Subcutaneous abdominal adipose tissue (tissue), 5 donors: ENCODE data around the gene CDC42EP3.

ENCODE experiments used
- H3K27ac ChIP-seq: one replicate; pipeline ENCODE4 v1.7.0; 2013; ENCODE audit warnings: low read depth, mild to moderate bottlenecking, inconsistent platforms, low read length, moderate library complexity
- H3K27me3 ChIP-seq, 5 donors: one replicate each; pipeline ENCODE4 v1.7.0; 2013; ENCODE audit warnings: low read length in 5 of 5, inconsistent platforms in 1 of 5; ENCODE audit not compliant: control insufficient read depth in 5 of 5, insufficient read depth in 4 of 5
- H3K36me3 ChIP-seq, 5 donors: one replicate each; pipeline ENCODE4 v1.7.0; 2013; ENCODE audit warnings: low read length in 5 of 5; ENCODE audit not compliant: control insufficient read depth in 5 of 5, insufficient read depth in 5 of 5
- H3K4me1 ChIP-seq, 5 donors: one replicate each; pipeline ENCODE4 v1.7.0; 2013; ENCODE audit warnings: low read length in 5 of 5, mild to moderate bottlenecking in 3 of 5, moderate library complexity in 1 of 5; ENCODE audit not compliant: control insufficient read depth in 5 of 5, insufficient read depth in 5 of 5
- H3K4me3 ChIP-seq, 5 donors: one replicate each; pipeline ENCODE4 v1.7.0; 2013; ENCODE audit warnings: low read length in 5 of 5, low read depth in 1 of 5
- H3K9ac ChIP-seq, 5 donors: one replicate each; pipeline ENCODE4 v1.7.0; 2013; ENCODE audit warnings: low read length in 5 of 5, mild to moderate bottlenecking in 4 of 5, moderate library complexity in 3 of 5
- H3K9me3 ChIP-seq, 5 donors: one replicate each; pipeline ENCODE4 v1.7.0; 2013; ENCODE audit warnings: low read length in 5 of 5; ENCODE audit not compliant: control insufficient read depth in 5 of 5
- donor health status: healthy.
- donor health status: healthy.
- donor health status: healthy.
- donor health status: healthy.
- donor health status: healthy.

Gene CDC42EP3

DNA sequence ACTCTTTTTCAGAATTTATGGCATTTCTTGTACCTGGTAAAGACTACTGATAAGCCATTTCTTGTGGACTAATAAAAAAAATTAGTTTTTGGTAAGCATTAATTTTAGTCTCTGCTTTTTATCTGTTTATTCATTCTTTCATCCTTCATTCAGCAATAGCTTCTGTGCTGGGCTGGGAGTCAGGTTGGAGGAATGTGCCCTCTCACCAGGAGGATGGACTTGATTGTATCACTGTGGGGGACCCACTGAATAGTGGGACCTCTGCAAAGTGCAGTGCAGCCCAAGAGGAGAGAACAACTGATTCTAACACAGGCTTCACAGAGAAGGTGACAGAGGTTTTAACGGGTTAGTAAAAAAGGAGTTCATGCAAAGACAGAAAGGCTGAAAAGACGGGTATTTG lies 39.1 kb downstream of the CDC42EP3 start:
- Histone ChIP-seq H3K9ac (no peak overlapping the region), H3K4me3 (no peak overlapping the region), H3K9me3 (no peaks in the 10 kb centered on the region), H3K4me1 (peaks cover 0 to 20% (median 13%) of the 10 kb centered on the region in 5 donors), H3K36me3 (no peaks in the 10 kb centered on the region), H3K27ac (no peak overlapping the region), H3K27me3 (no peaks in the 10 kb centered on the region)

DNA sequence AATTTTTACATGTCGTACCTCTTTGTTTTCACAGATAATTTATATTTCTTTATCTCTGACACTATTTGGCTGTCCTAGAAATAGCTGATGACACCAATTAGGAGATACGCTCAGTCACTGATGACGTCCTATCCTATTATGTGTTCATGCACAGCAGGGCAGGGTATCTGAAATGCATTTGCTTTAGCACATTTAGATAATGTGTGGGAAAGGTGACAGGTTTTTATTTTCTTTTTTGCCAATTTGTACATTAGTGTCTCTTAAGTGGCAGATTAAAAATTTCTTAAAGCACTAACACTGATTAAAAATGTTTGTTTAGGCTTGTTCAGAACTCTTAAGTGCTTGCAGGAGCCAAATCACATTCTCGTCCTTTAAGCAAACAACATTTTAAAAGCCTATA lies 39.7 kb downstream of the CDC42EP3 start:
- Histone ChIP-seq H3K27ac (no peak overlapping the region), H3K9me3 (no peaks in the 10 kb centered on the region), H3K27me3 (no peaks in the 10 kb centered on the region), H3K4me3 (no peak overlapping the region), H3K4me1 (peaks cover 0 to 15% (median 13%) of the 10 kb centered on the region in 5 donors), H3K36me3 (no peaks in the 10 kb centered on the region), H3K9ac (no peak overlapping the region)

DNA sequence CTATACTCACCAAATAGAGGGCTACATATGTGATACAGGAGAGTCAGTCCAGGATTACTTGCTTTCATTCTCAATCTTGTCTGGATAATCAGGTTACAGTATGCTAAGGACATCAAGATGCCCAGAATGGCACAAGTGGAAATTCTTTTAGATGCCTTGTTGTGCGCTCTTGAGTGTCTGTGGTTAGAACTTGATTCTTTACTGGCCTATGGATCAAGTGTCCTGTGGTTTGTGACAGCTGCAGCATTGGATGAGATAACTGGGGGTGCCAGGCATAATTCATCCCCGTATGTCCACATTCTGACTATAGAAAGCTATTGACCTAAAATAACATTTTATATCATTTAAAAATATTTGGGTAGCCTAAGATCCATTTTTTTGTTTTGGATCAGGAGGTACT lies 40.1 kb downstream of the CDC42EP3 start:
- Histone ChIP-seq H3K4me1 (peaks cover 0 to 15% (median 12%) of the 10 kb centered on the region in 5 donors), H3K27ac (no peak overlapping the region), H3K9me3 (no peaks in the 10 kb centered on the region), H3K9ac (no peak overlapping the region), H3K36me3 (no peaks in the 10 kb centered on the region), H3K27me3 (no peaks in the 10 kb centered on the region), H3K4me3 (no peak overlapping the region)

DNA sequence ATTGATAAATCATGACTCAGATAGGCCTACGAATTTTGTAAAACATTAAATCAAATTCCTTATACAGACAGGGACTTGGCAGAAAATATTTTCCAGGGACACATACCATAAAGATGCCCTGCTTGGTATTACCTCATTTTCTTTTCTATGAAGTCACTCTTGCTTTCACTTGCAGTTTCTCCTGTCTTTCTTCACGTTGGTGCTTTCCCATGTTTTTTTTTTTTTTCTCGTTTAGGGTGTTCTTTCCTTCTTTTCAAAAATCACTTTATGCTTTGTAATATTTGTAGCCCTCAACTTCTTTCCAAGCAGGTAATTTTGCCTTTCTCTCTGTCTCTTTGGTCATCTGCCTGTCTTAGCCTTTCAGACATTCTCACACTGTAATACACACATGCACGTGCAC lies 40.7 kb downstream of the CDC42EP3 start:
- Histone ChIP-seq H3K9ac (no peak overlapping the region), H3K9me3 (no peaks in the 10 kb centered on the region), H3K27me3 (no peaks in the 10 kb centered on the region), H3K36me3 (no peaks in the 10 kb centered on the region), H3K27ac (no peak overlapping the region), H3K4me1 (peaks cover 0 to 12% (median 8%) of the 10 kb centered on the region in 5 donors), H3K4me3 (no peak overlapping the region)

DNA sequence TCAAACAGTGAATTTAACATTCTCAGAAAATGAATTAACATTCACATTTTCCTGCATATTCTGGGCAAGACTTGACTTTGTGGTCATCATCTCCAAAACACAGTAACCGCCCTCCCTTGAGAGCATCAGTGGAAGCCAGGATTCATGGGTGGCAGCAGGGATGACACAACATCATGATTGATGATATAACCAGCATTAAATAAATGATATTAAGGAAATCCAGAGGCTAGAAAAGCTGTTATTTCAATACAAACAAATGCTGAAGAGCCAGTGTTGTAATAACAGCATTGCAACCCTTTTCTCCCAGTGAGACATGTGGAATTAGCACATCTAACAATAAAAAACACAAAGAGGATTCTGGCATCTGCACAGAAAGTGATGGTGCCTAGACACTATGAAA lies 41.1 kb downstream of the CDC42EP3 start:
- H3K4me1 ChIP-seq, result peaks cover 0 to 14% (median 8%) of the 10 kb centered on the region in 5 donors
- H3K27me3 ChIP-seq, result no peaks in the 10 kb centered on the region
- no peak overlapping the region for H3K4me3 ChIP-seq
- H3K36me3 ChIP-seq, result no peaks in the 10 kb centered on the region
- no peaks in the 10 kb centered on the region for H3K9me3 ChIP-seq
- no peak overlapping the region for H3K27ac ChIP-seq
- no peak overlapping the region for H3K9ac ChIP-seq

DNA sequence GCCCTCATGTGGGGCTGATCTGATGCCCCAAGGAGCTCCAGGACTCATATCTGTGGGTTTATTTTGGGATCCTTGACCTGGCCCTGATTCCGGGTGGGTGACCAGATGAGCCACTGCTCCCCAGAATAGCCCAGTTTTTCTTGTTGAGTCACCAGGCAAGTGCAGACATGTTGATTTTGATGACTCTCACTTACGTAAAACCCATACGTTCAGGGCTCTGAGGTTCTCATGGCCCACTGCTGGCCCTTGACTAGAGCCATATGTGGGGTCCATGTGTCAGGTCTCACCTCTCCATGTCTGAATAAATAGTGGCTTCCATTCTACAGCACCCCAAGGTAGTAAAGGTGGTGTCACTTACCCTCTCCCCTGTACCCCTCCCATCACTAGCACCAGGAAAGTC lies 41.9 kb downstream of the CDC42EP3 start:
- Histone ChIP-seq H3K9ac (no peak overlapping the region), H3K27ac (no peak overlapping the region), H3K27me3 (no peaks in the 10 kb centered on the region), H3K9me3 (no peaks in the 10 kb centered on the region), H3K36me3 (no peaks in the 10 kb centered on the region), H3K4me3 (no peak overlapping the region), H3K4me1 (peaks cover 0 to 13% (median 4%) of the 10 kb centered on the region in 5 donors)

DNA sequence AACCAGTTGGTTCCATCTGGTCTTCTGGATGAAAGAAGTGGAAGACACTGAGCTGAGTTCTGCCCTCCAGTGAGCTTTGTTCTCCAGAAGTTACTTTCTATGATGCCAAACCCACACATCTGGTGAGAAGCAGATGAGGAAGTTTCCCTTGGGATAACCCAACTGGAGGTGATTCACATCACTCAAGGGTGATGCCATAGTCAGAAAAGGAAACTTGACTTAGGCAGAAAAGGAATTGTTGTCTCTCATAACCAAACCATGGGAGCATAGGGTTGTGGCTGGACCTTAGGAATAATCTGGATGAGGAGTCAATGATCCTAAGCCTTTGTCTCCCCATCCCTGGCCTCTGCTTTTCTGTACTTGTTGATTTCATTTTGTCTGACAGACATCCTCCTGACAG lies 43.7 kb downstream of the CDC42EP3 start:
- H3K27me3 ChIP-seq, result no peaks in the 10 kb centered on the region

DNA sequence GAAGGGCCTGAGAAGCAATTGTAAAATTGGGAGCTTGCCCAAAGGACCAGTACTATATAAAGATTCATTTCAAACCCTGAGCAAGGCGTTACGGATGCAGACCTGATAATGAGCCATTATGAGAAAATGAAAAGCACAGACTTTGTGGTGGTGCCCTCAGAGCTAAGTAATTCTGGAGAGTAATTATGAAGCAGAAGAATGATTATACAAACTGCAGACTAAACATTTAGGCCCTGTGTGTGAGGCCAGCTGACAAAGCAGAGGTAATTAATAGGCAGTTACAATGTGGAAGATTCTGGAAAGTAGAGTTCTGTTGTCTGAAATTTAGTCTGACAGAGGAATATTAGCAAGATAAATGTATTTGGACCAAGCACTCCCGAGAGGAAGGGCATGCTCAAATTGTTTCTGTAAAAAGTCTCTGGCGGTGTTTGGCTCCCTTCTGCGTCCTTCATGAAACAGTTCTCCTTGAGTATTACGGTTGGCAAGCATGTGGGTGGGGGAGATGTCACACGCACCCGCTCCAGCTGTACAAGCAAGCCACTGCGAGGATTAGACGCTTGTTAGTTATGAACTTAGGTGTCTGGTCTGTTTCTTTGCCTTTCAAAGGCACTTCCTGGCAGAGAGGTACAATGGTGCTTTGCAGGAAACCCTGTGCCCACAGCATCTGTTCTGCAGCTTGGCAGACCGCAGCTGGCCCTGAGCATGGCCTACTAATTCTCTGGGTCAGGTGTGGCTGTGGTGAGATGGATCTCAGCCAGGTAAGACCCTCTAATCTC lies 45.5 kb downstream of the CDC42EP3 start:
- no peaks in the 10 kb centered on the region for H3K36me3 ChIP-seq
- no peak overlapping the region for H3K27ac ChIP-seq
- no peaks in the 10 kb centered on the region for H3K9me3 ChIP-seq
- H3K9ac ChIP-seq, result no peak overlapping the region
- H3K27me3 ChIP-seq, result no peaks in the 10 kb centered on the region
- peaks cover 0 to 12% (median 3%) of the 10 kb centered on the region in 5 donors for H3K4me1 ChIP-seq
- H3K4me3 ChIP-seq, result no peak overlapping the region

More for the DNA sequence above, 43.7 kb downstream of the CDC42EP3 start:
- Histone ChIP-seq H3K4me1 (peaks cover 0 to 12% (median 3%) of the 10 kb centered on the region in 5 donors), H3K4me3 (no peak overlapping the region), H3K27ac (no peak overlapping the region), H3K9ac (no peak overlapping the region), H3K36me3 (no peaks in the 10 kb centered on the region), H3K9me3 (no peaks in the 10 kb centered on the region)

DNA sequence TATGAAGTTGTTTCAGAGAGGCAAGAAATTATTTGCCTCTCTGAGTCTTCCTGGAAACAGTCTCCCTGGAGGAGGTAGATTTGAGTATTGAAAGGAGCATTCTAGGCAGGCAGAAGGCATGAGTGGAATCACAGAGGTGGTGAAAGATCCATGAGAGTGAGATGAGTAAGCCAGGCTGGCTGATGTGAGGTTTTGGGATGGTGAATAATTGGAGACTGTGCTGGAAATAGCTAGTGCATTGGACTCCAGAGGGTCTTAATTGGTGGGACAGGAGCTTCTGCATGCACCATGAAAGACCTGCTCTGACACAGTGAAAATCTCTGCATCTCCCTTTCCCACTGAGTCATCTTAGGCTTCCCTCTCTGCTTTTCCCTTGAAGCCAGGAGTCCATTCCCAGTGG lies 46.3 kb downstream of the CDC42EP3 start:
- no peaks in the 10 kb centered on the region for H3K9me3 ChIP-seq
- peaks cover 0 to 12% (median 0%) of the 10 kb centered on the region in 5 donors for H3K4me1 ChIP-seq
- H3K27me3 ChIP-seq, result no peaks in the 10 kb centered on the region
- no peak overlapping the region for H3K27ac ChIP-seq
- no peak overlapping the region for H3K9ac ChIP-seq
- H3K4me3 ChIP-seq, result no peak overlapping the region
- no peaks in the 10 kb centered on the region for H3K36me3 ChIP-seq

DNA sequence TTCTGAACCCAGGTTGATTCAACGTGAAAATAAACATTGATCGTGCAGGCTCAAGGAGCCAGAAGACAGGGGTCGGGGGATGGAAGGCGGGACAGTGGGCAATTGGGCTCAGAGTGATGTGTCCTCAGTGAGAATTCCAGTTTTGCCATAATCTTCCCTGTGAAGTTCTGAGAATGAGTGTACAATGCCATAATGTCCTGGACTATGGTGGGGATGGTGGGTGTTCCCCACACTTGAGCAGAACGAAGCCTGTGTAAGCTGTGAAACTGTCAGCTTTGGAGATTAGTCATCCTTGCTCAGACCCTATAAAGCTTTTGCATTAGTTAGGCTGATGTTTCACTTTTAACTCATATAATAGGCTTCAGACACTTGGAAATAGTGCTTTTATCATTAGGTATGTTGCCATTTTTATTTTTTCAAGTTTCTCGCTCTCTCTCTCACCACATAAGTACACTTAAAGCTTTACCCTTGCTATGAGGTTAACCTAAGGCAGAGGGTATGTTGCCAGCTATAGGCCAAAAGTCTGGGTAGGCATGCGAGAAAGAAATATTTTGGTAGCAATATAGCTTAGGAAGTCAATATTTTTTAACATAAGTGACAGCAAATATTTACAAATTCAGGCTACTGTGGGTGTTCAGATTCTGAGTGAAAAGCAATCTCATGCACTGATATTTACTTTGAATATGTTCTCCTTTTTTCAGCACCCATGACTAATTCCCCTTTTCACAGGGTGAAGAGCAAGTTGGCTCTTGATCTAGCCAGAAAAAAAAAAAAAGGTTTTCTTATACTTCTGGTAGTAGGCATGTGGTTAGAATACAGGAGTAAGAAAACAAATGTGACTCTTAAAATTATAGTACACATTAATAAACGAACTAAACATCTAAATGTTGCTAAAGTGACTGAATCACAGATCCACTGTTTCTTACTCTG lies 47.2 kb downstream of the CDC42EP3 start:
- Histone ChIP-seq H3K27ac (no peak overlapping the region), H3K36me3 (no peaks in the 10 kb centered on the region)

More for the DNA sequence above, 47.2 kb downstream of the CDC42EP3 start:
- Histone ChIP-seq H3K27me3 (no peaks in the 10 kb centered on the region), H3K9me3 (no peaks in the 10 kb centered on the region), H3K4me3 (no peak overlapping the region), H3K4me1 (peaks cover 0 to 12% (median 0%) of the 10 kb centered on the region in 5 donors), H3K9ac (no peak overlapping the region)
